ENCODE data around the gene LRP10.
A peak's percentile ranks its signal among the peaks of the same experiment; 100 is the strongest.
"Not testable (repeated sequence)": the region's sequence is repeated elsewhere in the genome, so short reads cannot be mapped to it uniquely, and the experiment has no call there.

Gene LRP10

DNA sequence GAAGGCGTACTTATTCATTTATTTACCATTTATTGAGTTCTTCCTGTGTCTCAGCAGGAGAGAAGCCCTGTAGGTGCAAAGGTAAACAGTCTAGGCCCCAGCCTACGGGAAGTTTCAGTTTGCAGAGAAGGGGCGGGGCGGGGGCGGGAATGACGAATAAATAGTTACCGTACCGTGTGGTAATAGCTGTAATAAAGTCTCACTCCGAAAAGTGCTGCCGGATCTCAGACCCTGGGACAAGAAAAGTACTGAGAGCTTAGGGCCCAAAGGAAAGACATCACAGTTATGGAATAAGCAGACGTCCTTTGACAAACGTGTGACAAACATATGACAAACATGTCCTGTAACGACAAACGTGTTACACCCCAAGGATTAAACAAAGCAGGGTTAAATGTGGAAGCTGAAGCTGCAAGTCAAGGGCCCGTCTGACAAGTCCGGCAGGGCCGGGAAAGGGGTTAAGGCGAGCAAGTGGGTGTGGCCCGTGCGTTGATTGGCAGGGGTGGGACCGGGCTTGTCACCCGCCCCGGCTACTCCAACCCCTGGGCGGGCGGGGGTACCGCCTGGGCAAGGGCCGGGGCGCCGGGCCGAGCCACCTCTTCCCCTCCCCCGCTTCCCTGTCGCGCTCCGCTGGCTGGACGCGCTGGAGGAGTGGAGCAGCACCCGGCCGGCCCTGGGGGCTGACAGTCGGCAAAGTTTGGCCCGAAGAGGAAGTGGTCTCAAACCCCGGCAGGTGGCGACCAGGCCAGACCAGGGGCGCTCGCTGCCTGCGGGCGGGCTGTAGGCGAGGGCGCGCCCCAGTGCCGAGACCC lies at the start of gene LRP10:
LRP10 (plus strand) TSS at position 517 of the 809 bp plus-strand sequence. CDS start 564 bp downstream, outside the sequence.
- DNase-seq (ENCODE audit: insufficient read length, low spot score) (peak; percentile 64), FAIRE-seq (peak; percentile 23)
- no peak; the same call in 1 of the 2 replicates for TF ChIP-seq POLR2A (IDR thresholded peaks at IDR 0.05; ENCODE audit: low read depth, low read length)

GRCh38 chr14:22822016-22822570 lies 49.4 kb upstream of the LRP10 start:
- no peak for TF ChIP-seq POLR2A (IDR thresholded peaks at IDR 0.05; ENCODE audit: low read depth, low read length)
- no peak for DNase-seq (ENCODE audit: insufficient read length, low spot score)
- FAIRE-seq = no peak

DNA sequence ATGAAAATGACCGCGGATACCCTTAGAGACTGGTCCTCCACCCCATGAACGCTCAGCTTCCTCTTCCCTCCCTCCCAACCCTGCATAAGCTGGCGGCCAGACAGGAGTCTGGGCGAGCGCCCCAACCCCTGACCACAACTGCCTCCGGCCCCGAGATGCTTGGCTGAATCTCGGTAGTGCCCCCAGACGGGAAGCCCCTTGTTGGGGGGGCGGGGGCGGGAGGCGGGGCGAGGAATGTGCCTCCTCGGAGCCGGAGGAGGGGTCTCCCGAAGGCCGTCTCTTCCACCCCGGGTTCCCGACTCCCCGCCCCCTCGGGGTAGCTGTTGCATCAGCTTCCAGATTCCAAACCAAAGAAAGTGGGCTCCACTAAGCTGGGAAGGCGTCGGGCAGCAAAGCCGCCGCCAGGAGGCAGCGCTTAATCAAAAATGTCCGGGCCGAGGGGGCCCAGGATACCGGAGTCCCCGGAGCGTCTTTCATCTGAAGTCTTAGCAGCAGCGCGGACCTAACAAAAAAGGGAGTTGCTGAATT lies 48.9 kb upstream of the LRP10 start:
- FAIRE-seq = no peak
- TF ChIP-seq POLR2A (IDR thresholded peaks at IDR 0.05; ENCODE audit: low read depth, low read length) = no peak
- peak; percentile 48 for DNase-seq (ENCODE audit: insufficient read length, low spot score)

DNA sequence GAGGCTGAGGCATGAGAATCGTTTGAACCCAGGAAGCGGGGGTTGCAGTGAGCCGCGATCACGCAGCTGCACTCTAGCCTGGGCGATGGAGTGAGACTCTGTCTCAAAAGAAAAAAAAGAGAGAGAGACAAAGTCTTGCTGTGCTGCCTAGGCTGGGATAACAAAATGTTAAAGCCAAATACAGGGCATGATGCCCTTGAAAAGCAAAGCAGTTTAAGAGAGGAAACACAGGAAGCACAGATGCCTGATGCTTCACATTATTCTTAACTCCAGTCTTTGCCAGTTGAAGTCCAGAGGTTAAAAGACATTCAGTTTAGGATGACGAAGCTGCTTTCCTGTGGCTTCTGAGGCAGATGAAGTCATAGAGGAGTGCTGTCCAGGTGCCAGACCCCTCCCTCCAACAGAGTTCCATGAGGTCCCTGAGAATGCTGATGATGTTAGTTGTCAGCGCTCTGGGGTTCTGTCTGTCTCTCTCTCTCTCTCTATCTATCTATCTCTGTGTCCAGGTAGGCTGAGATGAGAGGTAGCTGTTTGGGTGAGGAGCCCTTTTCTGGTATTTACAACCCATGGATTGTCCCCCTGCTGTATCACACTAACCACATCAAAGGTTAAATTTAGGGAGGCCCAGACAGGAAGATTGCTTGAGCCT lies 46.7 kb upstream of the LRP10 start:
- peak; percentile 83 for FAIRE-seq
- TF ChIP-seq POLR2A (IDR thresholded peaks at IDR 0.05; ENCODE audit: low read depth, low read length) = no peak
- peak; percentile 48 for DNase-seq (ENCODE audit: insufficient read length, low spot score)

DNA sequence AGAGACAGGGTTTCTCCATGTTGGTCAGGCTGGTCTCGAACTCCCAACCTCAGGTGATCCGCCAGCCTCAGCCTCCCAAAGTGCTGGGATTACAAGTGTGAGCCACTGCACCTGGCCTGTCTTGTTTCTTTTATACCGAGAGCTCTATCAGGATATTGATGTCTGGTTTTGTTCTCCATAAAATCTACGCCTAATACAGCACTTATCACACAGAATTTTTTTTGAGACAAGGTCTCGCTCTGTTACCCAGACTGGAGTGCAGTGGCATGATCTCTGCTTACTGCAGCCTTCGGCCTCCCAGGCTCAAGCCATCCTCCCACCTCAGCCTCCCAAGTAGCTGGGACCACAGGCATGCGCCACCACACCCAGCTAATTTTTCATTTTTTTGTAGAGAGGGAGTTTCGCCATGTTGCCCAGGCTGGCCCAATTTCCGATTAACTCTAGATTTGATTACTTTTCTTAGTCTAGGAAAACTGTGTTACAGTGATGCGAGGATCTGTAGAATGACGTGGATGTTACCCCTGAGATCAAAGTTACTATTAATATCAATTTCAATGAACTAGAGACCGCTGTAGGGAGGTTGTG lies 42.4 kb upstream of the LRP10 start:
- not testable (repeated sequence) for DNase-seq (ENCODE audit: insufficient read length, low spot score); FAIRE-seq

DNA sequence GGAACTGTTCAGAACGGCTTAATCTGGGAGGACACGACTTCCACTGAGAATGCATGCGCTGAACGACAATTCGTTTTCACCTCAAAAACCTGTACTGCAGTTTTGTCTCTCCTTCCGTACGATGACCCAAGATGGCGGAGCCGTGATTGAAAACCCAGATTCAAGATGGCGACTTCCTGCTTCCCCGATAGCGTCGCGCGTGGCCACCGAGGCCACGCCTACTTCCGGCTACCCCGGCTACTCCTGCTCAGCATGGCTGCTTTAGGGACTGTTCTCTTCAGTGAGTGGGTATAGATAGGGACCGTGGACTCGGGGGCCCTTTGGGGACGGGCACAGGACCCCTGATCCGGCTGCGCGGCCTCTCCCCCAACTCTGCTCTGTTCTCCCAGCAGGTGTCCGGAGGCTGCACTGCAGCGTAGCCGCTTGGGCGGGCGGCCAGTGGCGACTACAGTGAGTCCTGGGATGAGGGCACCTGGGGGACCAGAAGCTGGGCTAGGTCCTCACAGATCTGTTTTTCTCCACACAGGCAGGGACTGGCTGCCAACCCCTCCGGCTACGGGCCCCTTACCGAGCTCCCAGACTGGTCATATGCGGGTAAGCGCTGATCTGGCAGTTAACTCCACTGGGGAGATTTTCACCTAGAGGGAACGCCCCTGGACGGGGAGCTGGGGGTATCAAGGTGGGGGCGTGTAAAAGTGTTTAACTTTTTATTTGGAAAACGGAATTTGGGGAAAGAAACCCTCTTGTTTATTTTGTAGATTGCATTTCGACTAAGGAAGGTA lies 41.7 kb upstream of the LRP10 start, which contains the start of gene MRPL52:
MRPL52 (plus strand) TSS at position 227 of the 782 bp plus-strand sequence; CDS start at position 253, 26 bp downstream.
- no peak for FAIRE-seq
- no peak for DNase-seq (ENCODE audit: insufficient read length, low spot score)
- TF ChIP-seq POLR2A (IDR thresholded peaks at IDR 0.05; ENCODE audit: low read depth, low read length) = no peak; the same call in 1 of the 2 replicates

DNA sequence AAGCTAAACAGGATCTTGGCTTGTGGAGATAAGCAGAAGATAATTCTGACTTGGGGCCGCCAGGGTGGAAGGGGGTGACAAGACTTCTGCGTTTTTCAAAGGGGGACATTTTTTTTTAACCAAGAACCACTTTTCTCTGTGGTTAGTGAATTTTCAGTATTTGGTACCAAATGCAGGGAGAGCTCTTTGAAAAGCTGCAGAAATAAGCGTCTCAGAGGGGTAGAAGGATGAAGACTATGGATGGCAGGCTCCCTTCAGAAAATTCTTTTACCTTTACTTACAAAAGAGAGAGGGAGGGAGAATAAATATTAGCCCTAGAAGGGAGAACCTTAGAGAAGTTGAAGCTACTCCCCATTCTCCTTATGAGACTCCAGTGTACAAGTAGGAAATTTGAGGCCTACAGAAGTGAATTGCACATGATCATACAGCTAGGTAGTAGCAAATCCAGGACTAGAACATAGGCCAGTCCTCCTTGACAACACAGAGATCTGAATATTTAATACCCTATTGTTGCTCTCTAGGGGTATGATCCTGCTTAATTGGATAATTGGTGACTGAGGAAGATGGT lies 41.0 kb upstream of the LRP10 start:
- DNase-seq (ENCODE audit: insufficient read length, low spot score) = no peak
- TF ChIP-seq POLR2A (IDR thresholded peaks at IDR 0.05; ENCODE audit: low read depth, low read length) = no peak
- no peak for FAIRE-seq

- FAIRE-seq (no peak), DNase-seq (ENCODE audit: insufficient read length, low spot score) (no peak)
- no peak for TF ChIP-seq POLR2A (IDR thresholded peaks at IDR 0.05; ENCODE audit: low read depth, low read length)
Observed at GRCh38 chr14:22835505-22835904, 36.0 kb upstream of the LRP10 start.

DNA sequence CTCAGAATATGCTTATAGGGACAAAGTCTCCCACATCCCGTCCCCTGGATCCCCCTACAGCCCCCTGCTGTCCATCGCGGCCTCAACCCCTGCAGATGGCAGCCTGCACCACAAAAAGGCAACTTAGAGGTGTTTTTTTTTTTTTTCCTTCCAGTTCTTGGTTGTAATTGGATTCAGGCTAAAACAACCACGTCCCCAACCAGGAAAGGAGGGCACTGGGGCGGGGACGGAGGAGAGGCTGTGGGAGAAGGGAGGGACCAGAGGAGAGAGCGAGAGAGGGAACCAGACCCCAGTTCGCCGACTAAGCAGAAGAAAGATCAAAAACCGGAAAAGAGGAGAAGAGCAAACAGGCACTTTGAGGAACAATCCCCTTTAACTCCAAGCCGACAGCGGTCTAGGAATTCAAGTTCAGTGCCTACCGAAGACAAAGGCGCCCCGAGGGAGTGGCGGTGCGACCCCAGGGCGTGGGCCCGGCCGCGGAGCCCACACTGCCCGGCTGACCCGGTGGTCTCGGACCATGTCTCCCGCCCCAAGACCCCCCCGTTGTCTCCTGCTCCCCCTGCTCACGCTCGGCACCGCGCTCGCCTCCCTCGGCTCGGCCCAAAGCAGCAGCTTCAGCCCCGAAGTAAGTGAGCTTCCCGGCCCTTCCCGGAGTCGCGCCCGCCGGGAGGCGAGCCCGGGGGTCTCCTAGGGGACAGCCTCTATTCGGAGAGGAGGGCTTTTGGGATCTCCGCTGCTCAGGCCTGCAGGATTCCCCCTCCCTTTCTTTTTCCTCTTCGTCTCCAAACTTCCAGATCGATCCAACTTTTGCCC lies 35.0 kb upstream of the LRP10 start, which contains the start of gene MMP14:
MMP14 (plus strand) TSS at position 285 of the 813 bp plus-strand sequence; CDS start at position 518, 233 bp downstream.
- no peak for FAIRE-seq
- 0 out of 2 replicates have a peak, but pooled peaks have one; percentile 27 for TF ChIP-seq POLR2A (IDR thresholded peaks at IDR 0.05; ENCODE audit: low read depth, low read length)
- DNase-seq (ENCODE audit: insufficient read length, low spot score) = no peak

DNA sequence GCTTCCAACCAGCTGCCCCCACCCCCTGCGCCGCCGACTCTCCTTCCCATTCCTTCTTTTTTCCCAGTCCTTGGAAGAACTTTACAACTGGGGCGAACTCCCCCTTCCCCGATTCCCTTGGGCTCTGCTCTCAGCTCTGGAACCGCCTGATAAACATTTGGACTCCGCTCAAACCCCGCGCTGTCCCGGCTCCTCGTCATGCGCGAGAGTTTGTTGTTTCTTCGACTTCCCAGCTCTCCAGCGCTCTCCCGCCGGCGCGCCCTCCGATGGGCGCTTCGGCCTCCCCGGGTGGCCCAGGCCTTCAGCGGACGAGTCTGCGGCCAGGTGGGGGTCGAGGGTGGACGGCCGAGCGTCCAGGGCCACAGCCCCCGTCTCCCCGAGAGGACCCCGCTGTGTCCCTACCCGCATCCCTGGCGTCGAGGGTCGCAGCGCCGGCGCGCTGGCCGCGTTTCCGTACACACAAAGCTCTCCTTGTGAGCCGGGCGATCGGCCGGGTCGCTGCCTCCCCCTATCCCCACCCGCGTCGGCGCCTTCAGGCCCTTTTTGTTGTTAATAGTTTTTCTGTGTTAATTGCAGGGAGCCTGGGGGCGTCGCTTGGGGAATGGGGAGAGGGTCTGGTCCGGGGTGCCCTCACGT lies 34.3 kb upstream of the LRP10 start:
- 0 out of 2 replicates have a peak, but pooled peaks have one; percentile 9 for TF ChIP-seq POLR2A (IDR thresholded peaks at IDR 0.05; ENCODE audit: low read depth, low read length)
- no peak for FAIRE-seq
- no peak for DNase-seq (ENCODE audit: insufficient read length, low spot score)

GRCh38 chr14:22837750-22838538 lies 33.6 kb upstream of the LRP10 start:
- DNase-seq (ENCODE audit: insufficient read length, low spot score) (no peak), FAIRE-seq (no peak)
- no peak for TF ChIP-seq POLR2A (IDR thresholded peaks at IDR 0.05; ENCODE audit: low read depth, low read length)

All from H54 (cell line).